HepG2 (cell line): ENCODE data around the gene SASH1. TPM values are rescaled to one million over a fixed set of nuclear protein-coding genes. Genes with fewer than 3 reads are reported as not detected.

Source experiments
- FOXC1 ChIP-seq: sonication (generic); formaldehyde crosslinking; IDR thresholded peaks from 2 replicates; pipeline ENCODE4 v1.8.0; 2022; ENCODE audit warnings: mild to moderate bottlenecking, missing genetic modification reagents, borderline replicate concordance
- IKZF1 ChIP-seq: fragments of 450-650 bp; IDR thresholded peaks from 2 replicates; pipeline ENCODE4 v1.7.1; 2016
- KLF6 ChIP-seq: IDR thresholded peaks from 2 replicates; pipeline ENCODE4 v1.8.0; 2016; ENCODE audit warnings: missing biosample characterization, missing genetic modification reagents
- MXD3 ChIP-seq: IDR thresholded peaks from 2 replicates; pipeline ENCODE4 v1.6.1; 2016; ENCODE audit warnings: mild to moderate bottlenecking, missing biosample characterization, missing genetic modification reagents
- NKX3-1 ChIP-seq: sonication (generic); formaldehyde crosslinking; IDR thresholded peaks from 2 replicates; pipeline ENCODE4 v1.5.0; 2020; ENCODE audit warnings: missing genetic modification reagents
- NR2F1 ChIP-seq, 2 experiments: fragments of 450-650 bp in 1 of 2; formaldehyde crosslinking in 1 of 2; IDR thresholded peaks; 2 replicates each; pipeline versions ENCODE4 v1.5.0 to v1.6.1; 2016 to 2020; ENCODE audit warnings: mild to moderate bottlenecking in 1 of 2, missing compliant biosample characterization in 1 of 2, missing genetic modification reagents in 1 of 2, moderate library complexity in 1 of 2
- RAD21 ChIP-seq: fragments of 450-650 bp; formaldehyde crosslinking; IDR thresholded peaks from 2 replicates; pipeline ENCODE4 v1.5.0; 2020; ENCODE audit warnings: mild to moderate bottlenecking
- ZBTB40 ChIP-seq, 2 experiments: fragments of 450-650 bp in 1 of 2; sonication (generic) in 1 of 2; formaldehyde crosslinking in 1 of 2; IDR thresholded peaks; 2 replicates each; pipeline versions ENCODE4 v1.6.1 to v1.8.0; 2016 to 2022; ENCODE audit warnings: antibody characterized with exemption in 1 of 2, mild to moderate bottlenecking in 1 of 2, missing genetic modification reagents in 1 of 2
- ZFP90 ChIP-seq: sonication (generic); formaldehyde crosslinking; IDR thresholded peaks from 2 replicates; pipeline ENCODE4 v1.8.0; 2022; ENCODE audit warnings: missing genetic modification reagents, mild to moderate bottlenecking, inconsistent platforms, borderline replicate concordance
- ZNF382 ChIP-seq: sonication (generic); formaldehyde crosslinking; IDR thresholded peaks from 2 replicates; pipeline ENCODE4 v1.5.0; 2020; ENCODE audit warnings: missing genetic modification reagents, mild to moderate bottlenecking, borderline replicate concordance
- ZNF468 ChIP-seq: sonication (generic); formaldehyde crosslinking; IDR thresholded peaks from 2 replicates; pipeline ENCODE4 v1.8.0; 2022; ENCODE audit warnings: mild to moderate bottlenecking, moderate library complexity, missing genetic modification reagents
- ZNF891 ChIP-seq: sonication (generic); formaldehyde crosslinking; IDR thresholded peaks from 2 replicates; pipeline ENCODE4 v1.5.0; 2020; ENCODE audit warnings: mild to moderate bottlenecking, missing genetic modification reagents
- polyA plus RNA-seq, 8 experiments: library from polyadenylated mRNA; depleted of rRNA in 3 of 8; stranded (reverse) in 7 of 8; unstranded in 1 of 8; fragments of >200 nt; fragmentation: Illumina TruSeq in 4 of 8; extraction: Trizol in 4 of 8; gene quantifications; 2 replicates each; pipeline versions ENCODE4 v1.2.1 to v1.2.3, GENCODE V29; 2011 to 2016; ENCODE audit warnings: low read depth in 4 of 8, missing spikeins in 1 of 8, mixed read lengths in 1 of 8; ENCODE audit not compliant: insufficient read depth in 1 of 8
- total RNA-seq, 5 experiments: library from RNA; depleted of rRNA; stranded (reverse); fragments of >200 nt; fragmentation: Illumina TruSeq; extraction: Trizol; gene quantifications; 2 replicates each; pipeline ENCODE4 v1.2.3, GENCODE V29; 2016; ENCODE audit warnings: low read depth in 1 of 5
- TF ChIP-seq, protein P1 (sequence below): sonication (generic); formaldehyde crosslinking; IDR thresholded peaks from 2 replicates; pipeline ENCODE4 v1.4.0; 2020; ENCODE audit warnings: missing genetic modification reagents, borderline replicate concordance

SASH1 gene
- total and polyA plus RNA-seq, 2 of the 13 experiments (the other 11 are each of a cell fraction or from before 2014, with no cell fraction given) = 7.5 to 8.2 TPM

DNA sequence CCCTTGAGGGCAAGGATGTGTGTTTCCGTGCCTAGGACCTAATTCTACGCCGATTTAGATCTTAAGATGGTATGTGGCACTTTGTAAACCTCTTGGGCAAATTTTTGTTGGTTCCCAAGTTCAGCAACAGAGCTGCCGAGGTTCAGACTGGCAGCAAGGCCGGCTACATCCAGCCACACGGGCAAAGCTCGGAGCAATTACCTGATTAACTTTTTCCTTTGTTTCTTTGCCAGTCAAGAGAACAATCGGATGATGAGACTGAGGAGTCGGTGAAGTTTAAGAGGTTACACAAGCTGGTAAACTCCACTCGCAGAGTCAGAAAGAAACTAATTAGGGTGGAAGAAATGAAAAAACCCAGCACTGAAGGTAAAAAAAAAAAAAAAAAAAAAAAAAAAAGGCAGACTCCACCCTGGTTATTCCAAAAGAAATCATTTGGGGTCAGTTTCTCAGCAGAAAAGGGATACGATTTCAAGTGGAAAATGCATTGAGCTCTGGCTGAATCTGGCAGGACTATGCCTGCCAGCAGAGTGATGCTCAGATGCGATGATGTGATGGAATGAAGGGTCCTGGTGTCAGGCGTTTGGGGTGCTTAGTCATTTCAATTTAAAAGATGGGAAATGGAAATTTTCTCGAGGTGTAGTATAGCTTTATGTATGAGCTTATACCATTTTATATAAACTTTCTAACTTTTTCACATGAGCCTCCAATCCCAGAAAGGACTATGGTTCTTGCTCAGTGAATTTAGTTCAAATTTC lies 171.6 kb downstream of the SASH1 start (continued):
- TF ChIP-seq MXD3 (CRISPR knock-in tag) (no peak), ZFP90 (CRISPR knock-in tag) (no peak), ZNF891 (CRISPR knock-in tag) (no peak), IKZF1 (no peak), RAD21 (CRISPR knock-in tag) (no peak), FOXC1 (CRISPR knock-in tag) (no peak), ZNF382 (CRISPR knock-in tag) (no peak), NR2F1 (CRISPR knock-in tag; IDR thresholded peaks at IDR 0.05) (no peak), ZBTB40 (IDR thresholded peaks at IDR 0.05) (no peak), ZBTB40 (CRISPR knock-in tag; IDR thresholded peaks at IDR 0.05) (no peak), ZNF468 (CRISPR knock-in tag) (no peak), NKX3-1 (CRISPR knock-in tag) (no peak), KLF6 (CRISPR knock-in tag) (no peak)
- TF ChIP-seq, protein P1, sequence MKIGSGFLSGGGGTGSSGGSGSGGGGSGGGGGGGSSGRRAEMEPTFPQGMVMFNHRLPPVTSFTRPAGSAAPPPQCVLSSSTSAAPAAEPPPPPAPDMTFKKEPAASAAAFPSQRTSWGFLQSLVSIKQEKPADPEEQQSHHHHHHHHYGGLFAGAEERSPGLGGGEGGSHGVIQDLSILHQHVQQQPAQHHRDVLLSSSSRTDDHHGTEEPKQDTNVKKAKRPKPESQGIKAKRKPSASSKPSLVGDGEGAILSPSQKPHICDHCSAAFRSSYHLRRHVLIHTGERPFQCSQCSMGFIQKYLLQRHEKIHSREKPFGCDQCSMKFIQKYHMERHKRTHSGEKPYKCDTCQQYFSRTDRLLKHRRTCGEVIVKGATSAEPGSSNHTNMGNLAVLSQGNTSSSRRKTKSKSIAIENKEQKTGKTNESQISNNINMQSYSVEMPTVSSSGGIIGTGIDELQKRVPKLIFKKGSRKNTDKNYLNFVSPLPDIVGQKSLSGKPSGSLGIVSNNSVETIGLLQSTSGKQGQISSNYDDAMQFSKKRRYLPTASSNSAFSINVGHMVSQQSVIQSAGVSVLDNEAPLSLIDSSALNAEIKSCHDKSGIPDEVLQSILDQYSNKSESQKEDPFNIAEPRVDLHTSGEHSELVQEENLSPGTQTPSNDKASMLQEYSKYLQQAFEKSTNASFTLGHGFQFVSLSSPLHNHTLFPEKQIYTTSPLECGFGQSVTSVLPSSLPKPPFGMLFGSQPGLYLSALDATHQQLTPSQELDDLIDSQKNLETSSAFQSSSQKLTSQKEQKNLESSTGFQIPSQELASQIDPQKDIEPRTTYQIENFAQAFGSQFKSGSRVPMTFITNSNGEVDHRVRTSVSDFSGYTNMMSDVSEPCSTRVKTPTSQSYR (CRISPR knock-in tag) = no peak
